RPMI7951 (cell line): ENCODE measurements around the gene FHL2. TPM values are rescaled to one million over a fixed set of nuclear protein-coding genes. Genes with fewer than 3 reads are reported as not detected.

ENCODE experiments used
- DNase-seq: peaks from one replicate; pipeline ENCODE4 v3.0.0-alpha.2; 2012; ENCODE audit warnings: low read depth
- total RNA-seq: library from RNA; depleted of rRNA; stranded (reverse); fragments of >200 nt; shearing (Covaris generic); gene quantifications from 2 replicates; pipeline ENCODE4 v1.2.3, GENCODE V29; 2014; rRNA removed

The FHL2 gene
- total RNA-seq, 1 experiment from 2014 or later: 149 TPM

GRCh38 chr2:105317937-105318336 lies 80.9 kb downstream of the FHL2 start:
- no peak for DNase-seq

GRCh38 chr2:105315314-105315713 lies 83.5 kb downstream of the FHL2 start:
- DNase-seq: no peak

- no peak for DNase-seq
Observed at GRCh38 chr2:105313877-105314276, 85.0 kb downstream of the FHL2 start.

Other genes with a start within 250 kb of the FHL2 start
- gene GPR45, start 157.3 kb downstream of the FHL2 start, total RNA-seq: not detected in 2 replicates
- 11.6 and 12.3 TPM in 2 replicates for gene TGFBRAP1, start 69.3 kb downstream of the FHL2 start, total RNA-seq
- 21.7 and 26.2 TPM in 2 replicates for gene C2orf49, start 61.5 kb downstream of the FHL2 start, total RNA-seq